ENCODE data around the gene SLC11A2.

GRCh38 chr12:50936821-50937530, 89.2 kb downstream of the SLC11A2 start:
- no peak for TF ChIP-seq CTCF (IDR thresholded peaks at IDR 0.05; ENCODE audit: low read length)
- no peak for TF ChIP-seq EZH2 (IDR thresholded peaks at IDR 0.05; ENCODE audit: borderline replicate concordance, low read length)
